ENCODE measurements around the gene PRXL2C. TPM values are rescaled to one million over a fixed set of nuclear protein-coding genes. Genes with fewer than 3 reads are reported as not detected.

PRXL2C gene
- 7.0 and 12.5 TPM in 2 replicates for total RNA-seq

DNA sequence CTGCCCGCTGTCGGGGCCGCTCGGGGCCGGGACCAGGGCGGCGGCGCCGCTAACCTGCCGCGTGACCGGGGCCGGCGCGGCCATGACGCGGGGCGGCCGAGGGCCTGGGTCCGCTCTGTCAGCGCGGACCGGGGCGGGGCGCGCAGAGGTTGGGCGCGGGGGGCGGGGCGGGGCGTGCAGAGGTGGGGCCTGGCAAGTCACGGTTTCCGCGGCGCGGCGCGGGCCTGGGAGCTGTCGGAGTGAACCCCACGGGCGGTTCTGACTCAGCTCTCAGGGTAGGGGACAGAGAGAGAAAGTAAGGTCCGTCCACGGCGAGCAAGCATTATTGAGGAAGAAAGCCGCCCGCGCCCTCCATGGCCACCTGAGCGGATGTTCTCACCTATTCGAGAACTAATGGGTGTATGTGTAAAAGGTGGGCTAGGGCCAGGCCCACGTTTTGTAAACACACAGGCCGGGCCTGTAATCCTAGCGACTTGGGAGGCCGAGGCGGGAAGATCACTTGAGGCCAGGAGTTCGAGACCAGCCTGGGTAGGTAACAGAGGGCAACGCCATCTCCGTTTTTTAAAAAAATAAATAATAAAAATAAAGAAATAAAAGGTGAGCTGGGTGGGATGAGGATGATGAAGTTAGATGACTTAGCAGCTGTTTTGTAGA, at the start of gene PRXL2C:
TSS of gene PRXL2C (minus strand) at position 120 of the 654 bp plus-strand sequence. CDS start at position 84, 36 bp downstream.

GRCh38 chr9:96619491-96620180, 35.5 kb downstream of the PRXL2C start, which contains the start of gene CDC14B:
Gene CDC14B (minus strand): TSS chr9:96619843. CDS start chr9:96619378, 465 bp downstream.

Other genes starting within 250 kb of the PRXL2C start
- gene ZNF367, start 236.9 kb downstream of the PRXL2C start, total RNA-seq: 0.85 and 2.2 TPM in 2 replicates
- 4.7 and 6.7 TPM in 2 replicates for gene HABP4, start 205.1 kb downstream of the PRXL2C start, total RNA-seq
- gene CDC14B, start 35.5 kb downstream of the PRXL2C start, total RNA-seq: 15.8 and 16.4 TPM in 2 replicates
- gene ZNF510, start 122.8 kb upstream of the PRXL2C start, total RNA-seq: 9.2 and 9.6 TPM in 2 replicates
- 2.2 and 4.7 TPM in 2 replicates for gene ZNF782, start 199.2 kb upstream of the PRXL2C start, total RNA-seq

Data from tracheal epithelial cell (primary cell).